ENCODE results near the gene FHOD3. TPM values are rescaled to one million over a fixed set of nuclear protein-coding genes. Genes with fewer than 3 reads are reported as not detected.

The FHOD3 gene
- total RNA-seq, 1 donor from 2014 or later: 8.9 TPM

DNA sequence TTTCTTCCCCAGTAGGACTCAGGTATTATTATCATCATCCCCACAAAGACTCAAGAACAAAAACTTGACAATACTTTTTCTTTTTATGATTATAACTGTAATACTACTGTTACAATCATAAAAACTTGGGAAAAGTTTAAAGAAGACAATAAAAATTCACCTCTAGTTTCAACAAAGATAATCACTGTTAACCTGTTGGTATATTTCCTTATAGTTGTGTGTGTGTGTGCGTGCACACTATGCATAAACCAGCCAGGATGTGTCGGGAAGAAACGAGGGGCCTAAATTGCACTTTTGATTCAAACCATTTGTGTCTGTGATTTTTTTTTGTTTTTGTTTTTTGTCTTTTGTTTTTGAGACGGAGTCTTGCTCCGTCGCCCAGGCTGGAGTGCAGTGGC is 298.3 kb downstream of the FHOD3 start:
- Mint-ChIP-seq H3K4me1 (ENCODE audit: low read depth) (no peaks in the 10 kb centered on the region), H3K27me3 (ENCODE audit: low read depth) (no peaks in the 10 kb centered on the region), H3K9me3 (ENCODE audit: low read depth) (no peaks in the 10 kb centered on the region), H3K36me3 (ENCODE audit: low read depth) (no peaks in the 10 kb centered on the region), H3K27ac (ENCODE audit: unreplicated experiment) (no peak overlapping the region), H3K4me3 (ENCODE audit: unreplicated experiment) (no peak overlapping the region)
- no peak for DNase-seq (ENCODE audit: low spot score)
- TF ChIP-seq, protein P1, sequence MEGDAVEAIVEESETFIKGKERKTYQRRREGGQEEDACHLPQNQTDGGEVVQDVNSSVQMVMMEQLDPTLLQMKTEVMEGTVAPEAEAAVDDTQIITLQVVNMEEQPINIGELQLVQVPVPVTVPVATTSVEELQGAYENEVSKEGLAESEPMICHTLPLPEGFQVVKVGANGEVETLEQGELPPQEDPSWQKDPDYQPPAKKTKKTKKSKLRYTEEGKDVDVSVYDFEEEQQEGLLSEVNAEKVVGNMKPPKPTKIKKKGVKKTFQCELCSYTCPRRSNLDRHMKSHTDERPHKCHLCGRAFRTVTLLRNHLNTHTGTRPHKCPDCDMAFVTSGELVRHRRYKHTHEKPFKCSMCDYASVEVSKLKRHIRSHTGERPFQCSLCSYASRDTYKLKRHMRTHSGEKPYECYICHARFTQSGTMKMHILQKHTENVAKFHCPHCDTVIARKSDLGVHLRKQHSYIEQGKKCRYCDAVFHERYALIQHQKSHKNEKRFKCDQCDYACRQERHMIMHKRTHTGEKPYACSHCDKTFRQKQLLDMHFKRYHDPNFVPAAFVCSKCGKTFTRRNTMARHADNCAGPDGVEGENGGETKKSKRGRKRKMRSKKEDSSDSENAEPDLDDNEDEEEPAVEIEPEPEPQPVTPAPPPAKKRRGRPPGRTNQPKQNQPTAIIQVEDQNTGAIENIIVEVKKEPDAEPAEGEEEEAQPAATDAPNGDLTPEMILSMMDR (IDR thresholded peaks at IDR 0.05): no peak

DNA sequence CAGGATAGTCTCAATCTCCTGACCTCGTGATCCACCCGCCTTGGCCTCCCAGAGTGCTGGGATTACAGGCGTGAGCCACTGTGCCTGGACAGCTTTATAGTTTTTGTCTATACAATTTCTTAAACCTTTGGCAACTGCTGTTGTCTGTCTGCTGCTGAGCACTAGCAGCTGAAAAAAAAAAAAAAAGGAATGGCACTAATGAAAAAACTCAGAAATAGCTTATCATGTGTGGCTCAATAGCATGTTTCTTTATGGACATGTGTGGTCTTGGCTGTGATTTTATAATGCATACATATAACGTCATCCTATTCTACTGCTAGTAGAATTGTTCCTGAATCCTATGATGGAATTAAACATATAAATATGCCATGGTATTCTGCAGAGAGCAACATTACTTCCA is 300.1 kb downstream of the FHOD3 start:
- H3K27ac Mint-ChIP-seq (ENCODE audit: unreplicated experiment): no peak overlapping the region
- no peaks in the 10 kb centered on the region for H3K27me3 Mint-ChIP-seq (ENCODE audit: low read depth)
- peaks cover under 1% of the 10 kb centered on the region for H3K36me3 Mint-ChIP-seq (ENCODE audit: low read depth)
- H3K4me3 Mint-ChIP-seq (ENCODE audit: unreplicated experiment): no peak overlapping the region
- DNase-seq (ENCODE audit: low spot score): no peak
- H3K9me3 Mint-ChIP-seq (ENCODE audit: low read depth): no peaks in the 10 kb centered on the region
- TF ChIP-seq, protein P1 (IDR thresholded peaks at IDR 0.05): no peak
- no peaks in the 10 kb centered on the region for H3K4me1 Mint-ChIP-seq (ENCODE audit: low read depth)

DNA sequence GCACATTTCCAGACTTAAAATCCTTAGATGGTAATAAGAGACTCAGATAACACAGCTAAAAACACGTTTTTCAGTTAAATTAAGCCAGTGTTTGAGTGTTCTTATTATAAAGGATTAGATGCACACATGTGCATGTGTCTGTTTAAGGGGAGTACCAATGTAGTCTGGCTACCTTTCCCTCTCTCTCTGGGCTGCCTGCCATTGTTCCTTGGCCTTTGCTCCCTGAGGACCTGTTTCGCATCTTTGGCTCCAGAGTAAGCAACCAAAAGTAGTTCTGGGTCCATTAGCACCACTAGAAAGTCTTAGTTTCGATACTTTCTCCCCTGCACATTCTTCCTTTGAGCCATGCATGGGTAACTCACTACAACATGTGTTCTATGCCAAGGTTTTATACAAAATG is 303.0 kb downstream of the FHOD3 start:
- Mint-ChIP-seq H3K36me3 (ENCODE audit: low read depth) (peaks cover 2% of the 10 kb centered on the region), H3K27ac (ENCODE audit: unreplicated experiment) (no peak overlapping the region), H3K4me1 (ENCODE audit: low read depth) (no peaks in the 10 kb centered on the region), H3K9me3 (ENCODE audit: low read depth) (no peaks in the 10 kb centered on the region), H3K4me3 (ENCODE audit: unreplicated experiment) (no peak overlapping the region), H3K27me3 (ENCODE audit: low read depth) (no peaks in the 10 kb centered on the region)
- TF ChIP-seq, protein P1 (IDR thresholded peaks at IDR 0.05): no peak
- no peak for DNase-seq (ENCODE audit: low spot score)

DNA sequence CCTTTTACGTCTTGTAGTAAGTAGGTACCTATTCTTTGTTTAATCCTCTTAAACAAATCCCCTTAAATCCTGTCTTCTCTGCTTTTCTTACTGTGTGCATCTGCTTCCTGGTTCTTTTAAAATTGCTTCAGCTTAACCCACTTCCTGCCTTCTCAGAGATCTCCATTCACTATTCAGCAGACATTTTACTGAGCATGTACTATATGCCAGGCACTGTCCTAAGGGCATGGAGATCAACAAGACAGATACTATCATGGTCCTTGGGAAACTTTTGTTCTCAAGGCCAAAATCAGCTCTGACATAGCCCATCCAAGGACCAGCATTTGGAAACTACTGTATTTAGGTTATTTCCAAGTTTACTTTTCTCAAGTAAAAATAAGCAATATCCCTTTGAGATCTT is 303.8 kb downstream of the FHOD3 start:
- Mint-ChIP-seq H3K4me3 (ENCODE audit: unreplicated experiment) (no peak overlapping the region), H3K36me3 (ENCODE audit: low read depth) (peaks cover 2% of the 10 kb centered on the region), H3K27ac (ENCODE audit: unreplicated experiment) (no peak overlapping the region), H3K4me1 (ENCODE audit: low read depth) (no peaks in the 10 kb centered on the region), H3K27me3 (ENCODE audit: low read depth) (no peaks in the 10 kb centered on the region), H3K9me3 (ENCODE audit: low read depth) (no peaks in the 10 kb centered on the region)
- TF ChIP-seq, protein P1 (IDR thresholded peaks at IDR 0.05): no peak
- no peak for DNase-seq (ENCODE audit: low spot score)

DNA sequence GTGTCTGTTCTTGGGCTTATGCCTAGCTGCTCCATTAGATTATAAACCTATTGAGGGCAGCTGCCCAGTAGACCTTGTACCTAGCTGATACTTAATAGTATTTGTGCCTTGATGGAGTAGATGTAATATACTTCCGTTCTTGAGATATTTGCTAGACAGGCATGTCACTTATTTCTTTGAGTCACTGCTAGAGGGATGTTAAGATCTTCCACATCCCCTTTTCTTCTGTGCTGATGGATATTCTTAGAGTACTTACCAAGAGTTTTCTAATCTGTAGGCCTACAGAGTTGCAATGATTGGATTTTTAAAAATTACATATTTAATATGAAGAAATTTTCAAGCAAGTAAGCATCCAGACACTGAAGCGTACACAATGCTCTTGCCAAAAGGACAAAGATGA is 304.6 kb downstream of the FHOD3 start:
- Mint-ChIP-seq H3K36me3 (ENCODE audit: low read depth) (peaks cover 2% of the 10 kb centered on the region), H3K27me3 (ENCODE audit: low read depth) (no peaks in the 10 kb centered on the region), H3K27ac (ENCODE audit: unreplicated experiment) (no peak overlapping the region), H3K4me3 (ENCODE audit: unreplicated experiment) (no peak overlapping the region), H3K4me1 (ENCODE audit: low read depth) (no peaks in the 10 kb centered on the region), H3K9me3 (ENCODE audit: low read depth) (no peaks in the 10 kb centered on the region)
- TF ChIP-seq, protein P1 (IDR thresholded peaks at IDR 0.05): no peak
- DNase-seq (ENCODE audit: low spot score): no peak

Measured in chondrocyte (in vitro differentiated cells).